ENCODE data around the gene BRCC3.

- TF ChIP-seq CTCF (IDR thresholded peaks at IDR 0.05; ENCODE audit: insufficient read depth, low read length) (peak; percentile 0), GABPA (IDR thresholded peaks at IDR 0.05; ENCODE audit: low read depth) (no peak)
Observed at GRCh38 chrX:155148724-155149537, 77.6 kb downstream of the BRCC3 start.

All from HL-60 (cell line).